PC-3 (cell line): ENCODE measurements around the gene EHD4. TPM values are rescaled to one million over a fixed set of nuclear protein-coding genes. Genes with fewer than 3 reads are reported as not detected.

Experiments used
- ATAC-seq: fragments of 200-7000 bp; cut with Tn5 transposase; 2 replicates; pipeline ENCODE4 v1.9.1; 2020; ENCODE audit warnings: mild to moderate bottlenecking, moderate library complexity
- BruUV-seq: library from RNA; stranded (reverse); fragments of 400-500 nt; replicated peaks from 2 replicates; lab custom pipeline; 2021; lab: Mats Ljungman, UMichigan
- CTCF ChIA-PET: fragments of 300-600 bp; sonication (Branson Sonifier 250); formaldehyde crosslinking; loops from one replicate; lab custom pipeline; 2022; ENCODE audit warnings: antibody characterized with exemption; lab: Charles Lee
- POLR2A ChIA-PET: fragments of 300-600 bp; sonication (Branson Sonifier 250); formaldehyde crosslinking; loops from one replicate; lab custom pipeline; 2022; ENCODE audit warnings: antibody characterized with exemption; ENCODE audit not compliant: unreplicated experiment; lab: Charles Lee
- DNase-seq: peaks from one replicate; pipeline ENCODE4 v3.0.0-alpha.2; 2015
- H2AFZ ChIP-seq: fragments of 300-600 bp; sonication (generic); 2 replicates; pipeline ENCODE4 v1.6.0; 2016; ENCODE audit warnings: antibody characterized with exemption, low read length
- H3F3A ChIP-seq: fragments of 300-600 bp; sonication (generic); one replicate; pipeline ENCODE4 v1.6.0; 2017; ENCODE audit warnings: antibody characterized with exemption, low read length, control low read depth, mild to moderate bottlenecking; ENCODE audit not compliant: unreplicated experiment
- H3K27ac ChIP-seq: fragments of 300-600 bp; sonication (generic); 2 replicates; pipeline ENCODE4 v1.5.1; 2016; ENCODE audit warnings: mild to moderate bottlenecking, low read length
- H3K27me3 ChIP-seq: fragments of 300-600 bp; sonication (generic); 2 replicates; pipeline ENCODE4 v1.6.1; 2016; ENCODE audit warnings: low read length, mixed read lengths
- H3K36me3 ChIP-seq: fragments of 300-600 bp; sonication (generic); 2 replicates; pipeline ENCODE4 v1.6.1; 2016; ENCODE audit warnings: low read depth, mixed run types, low read length, mixed read lengths
- H3K4me1 ChIP-seq: fragments of 300-600 bp; sonication (generic); 2 replicates; pipeline ENCODE4 v1.5.1; 2016; ENCODE audit warnings: low read length; ENCODE audit not compliant: insufficient read depth
- H3K4me2 ChIP-seq: fragments of 300-600 bp; sonication (generic); 2 replicates; pipeline ENCODE4 v1.6.0; 2016; ENCODE audit warnings: low read length
- H3K4me3 ChIP-seq: fragments of 300-600 bp; sonication (generic); 2 replicates; pipeline ENCODE4 v1.5.1; 2016; ENCODE audit warnings: mild to moderate bottlenecking, low read length, mixed read lengths
- H3K79me2 ChIP-seq: fragments of 300-600 bp; sonication (generic); 2 replicates; pipeline ENCODE4 v1.6.1; 2017; ENCODE audit warnings: low read length, mixed read lengths
- H3K9ac ChIP-seq: fragments of 300-600 bp; sonication (generic); 2 replicates; pipeline ENCODE4 v1.6.0; 2016; ENCODE audit warnings: mild to moderate bottlenecking, low read length
- H3K9me2 ChIP-seq: fragments of 300-600 bp; sonication (generic); replicated peaks from 2 replicates; pipeline ENCODE4 v1.6.1; 2016; ENCODE audit warnings: mixed run types, low read length, mixed read lengths
- H3K9me3 ChIP-seq: fragments of 300-600 bp; sonication (generic); 2 replicates; pipeline ENCODE4 v1.6.1; 2016; ENCODE audit warnings: low read length, mixed read lengths
- H4K20me1 ChIP-seq: fragments of 300-600 bp; sonication (generic); 2 replicates; pipeline ENCODE4 v1.6.1; 2016; ENCODE audit warnings: low read length, mixed read lengths
- CTCF ChIP-seq: fragments of 300-600 bp; sonication (generic); conservative IDR thresholded peaks from 2 replicates; pipeline ENCODE4 v1.5.1; 2017; ENCODE audit warnings: antibody characterized with exemption, low read depth, mild to moderate bottlenecking, low read length
- EZH2 ChIP-seq: fragments of 300-600 bp; sonication (generic); IDR thresholded peaks from one replicate; pipeline ENCODE4 v1.6.1; 2017; ENCODE audit warnings: antibody characterized with exemption, mild to moderate bottlenecking, low read length; ENCODE audit not compliant: unreplicated experiment
- EZH2phosphoT487 ChIP-seq: fragments of 300-600 bp; sonication (generic); IDR thresholded peaks from 2 replicates; pipeline ENCODE4 v1.6.1; 2018; ENCODE audit warnings: mild to moderate bottlenecking, antibody characterized with exemption, low read length, borderline replicate concordance
- intact Hi-C: fragments of 100-400 bp; cut with micrococcal nuclease; formaldehyde crosslinking; loops from 2 replicates; pipeline ENCODE4 v1.9.0; 2023
- total RNA-seq: library from RNA; depleted of rRNA; stranded (reverse); fragments of >200 nt; gene quantifications from 2 replicates; pipeline ENCODE4 v1.2.3, GENCODE V29; 2014

EHD4 gene
- total RNA-seq, 1 experiment from 2014 or later, result 57.8 TPM

- Histone ChIP-seq H3K4me1 (peaks cover 67% of the 10 kb centered on the region), H3K9ac (peak overlapping the region; percentile 87), H3K27me3 (no peaks in the 10 kb centered on the region), H4K20me1 (no peaks in the 10 kb centered on the region), H3K36me3 (peaks cover 33% of the 10 kb centered on the region), H3K9me2 (no peaks in the 10 kb centered on the region), H3F3A (no peaks in the 10 kb centered on the region), H3K79me2 (peaks cover 80% of the 10 kb centered on the region), H3K4me3 (no peak overlapping the region), H3K27ac (peak overlapping the region; percentile 97), H3K9me3 (no peaks in the 10 kb centered on the region), H2AFZ (no peak overlapping the region), H3K4me2 (peak overlapping the region; percentile 70)
- ChIA-PET POLR2A (interaction anchor here (0.6 to 1.2 kb wide), 3 partner anchors 26 to 158 kb away, joined by 3 to 20 read pairs (median 4); partner anchors contain the start of gene EHD4), CTCF (interaction anchor here (1.2 kb wide), 1 partner anchor 31 kb away, joined by 5 read pairs; no protein-coding TSS in a partner anchor)
- ATAC-seq (no peak), DNase-seq (peak; percentile 60)
- intact Hi-C loops, result no loop called here
- TF ChIP-seq EZH2phosphoT487 (no peak), CTCF (no peak), EZH2 (no peak)
- no TSS peak for BruUV-seq
Observed at GRCh38 chr15:41935566-41936020, 36.8 kb downstream of the EHD4 start.

GRCh38 chr15:41934843-41935242 is 37.5 kb downstream of the EHD4 start:
- ChIA-PET POLR2A (interaction anchor here (0.6 to 1.2 kb wide), 4 partner anchors 27 to 349 kb away, joined by 3 to 20 read pairs (median 4); partner anchors contain the start of gene EHD4), CTCF (interaction anchor here (1.2 kb wide), 1 partner anchor 30 kb away, joined by 5 read pairs; no protein-coding TSS in a partner anchor)
- Histone ChIP-seq H2AFZ (no peak overlapping the region), H3K4me1 (peaks cover 68% of the 10 kb centered on the region), H3K4me3 (no peak overlapping the region), H3F3A (peaks cover 2% of the 10 kb centered on the region), H3K79me2 (peaks cover 77% of the 10 kb centered on the region), H3K27me3 (no peaks in the 10 kb centered on the region), H3K9me2 (no peaks in the 10 kb centered on the region), H3K9ac (peak overlapping the region; percentile 87), H3K27ac (peak overlapping the region; percentile 97), H3K4me2 (peak overlapping the region; percentile 70), H3K9me3 (no peaks in the 10 kb centered on the region), H3K36me3 (peaks cover 28% of the 10 kb centered on the region), H4K20me1 (no peaks in the 10 kb centered on the region)
- TF ChIP-seq EZH2phosphoT487, result no peak
- no peak for TF ChIP-seq EZH2
- TF ChIP-seq CTCF, result no peak
- DNase-seq, result peak; percentile 85
- peak; percentile 69 for ATAC-seq
- BruUV-seq, result no TSS peak
- intact Hi-C loops, result no loop called here

DNA sequence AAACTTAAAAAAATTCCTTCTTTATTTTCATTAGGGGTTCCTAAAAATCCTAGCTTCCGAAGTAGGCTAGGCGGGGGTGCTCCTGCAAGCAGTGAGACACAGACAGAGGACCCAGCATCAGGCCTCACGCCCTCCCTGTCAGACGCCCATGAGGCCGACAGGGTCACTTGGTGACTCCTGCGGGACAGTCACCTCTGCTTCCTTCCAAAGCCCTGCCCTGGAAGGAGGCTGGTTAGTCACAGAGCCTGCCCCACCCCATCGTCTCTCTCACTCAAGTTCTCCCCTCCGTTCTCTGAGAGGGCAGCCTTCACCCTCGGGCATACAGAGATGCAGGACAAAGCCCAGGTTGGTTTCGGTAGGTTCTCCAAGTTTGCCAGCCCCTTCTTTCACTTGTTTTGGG is 38.6 kb downstream of the EHD4 start:
- POLR2A ChIA-PET, result interaction anchor here (0.6 kb wide), 1 partner anchor 15 kb away, joined by 4 read pairs; no protein-coding TSS in a partner anchor

More for the DNA sequence above, 38.6 kb downstream of the EHD4 start:
- H3F3A ChIP-seq, result peaks cover 11% of the 10 kb centered on the region
- DNase-seq (peak; percentile 88), ATAC-seq (peak; percentile 58)
- H3K4me2 ChIP-seq, result peak overlapping the region; percentile 70
- intact Hi-C loops, result no loop called here
- H3K27ac ChIP-seq, result peak overlapping the region; percentile 97
- H3K9me3 ChIP-seq, result no peaks in the 10 kb centered on the region
- CTCF ChIA-PET, result interaction anchor here (1.2 kb wide), 1 partner anchor 39 kb away, joined by 3 read pairs; the partner anchor contains the start of gene EHD4
- H3K9me2 ChIP-seq, result no peaks in the 10 kb centered on the region
- no peak overlapping the region for H2AFZ ChIP-seq
- no peak overlapping the region; the same call in 1 of the 2 replicates for H3K4me3 ChIP-seq
- H4K20me1 ChIP-seq, result no peaks in the 10 kb centered on the region
- peak overlapping the region; percentile 87 for H3K9ac ChIP-seq
- TF ChIP-seq EZH2 (no peak), CTCF (no peak), EZH2phosphoT487 (no peak)
- H3K27me3 ChIP-seq, result no peaks in the 10 kb centered on the region
- BruUV-seq, result no TSS peak
- H3K4me1 ChIP-seq, result peaks cover 74% of the 10 kb centered on the region
- peaks cover 19% of the 10 kb centered on the region for H3K36me3 ChIP-seq
- peaks cover 76% of the 10 kb centered on the region for H3K79me2 ChIP-seq
